Measurements from ENCODE around the gene GNG12. TPM values are rescaled to one million over a fixed set of nuclear protein-coding genes. Genes with fewer than 3 reads are reported as not detected.

GNG12 gene
- total RNA-seq, 1 experiment from 2014 or later: 117 TPM

- Mint-ChIP-seq H3K27me3 (ENCODE audit: insufficient read depth, unreplicated experiment) (no peaks in the 10 kb centered on the region), H3K27ac (ENCODE audit: low read depth, unreplicated experiment) (no peak overlapping the region), H3K4me1 (ENCODE audit: insufficient read depth, unreplicated experiment) (peaks cover 29% of the 10 kb centered on the region), H3K36me3 (ENCODE audit: insufficient read depth, unreplicated experiment) (no peaks in the 10 kb centered on the region), H3K4me3 (ENCODE audit: unreplicated experiment) (no peak overlapping the region), H3K9me3 (ENCODE audit: unreplicated experiment) (no peaks in the 10 kb centered on the region)
- DNase-seq (ENCODE audit: unreplicated experiment): peak; percentile 97
- no TSS peak for BruUV-seq (replicated peaks)
- intact Hi-C loops (cut with micrococcal nuclease): loop anchor here (1.0 to 5.0 kb wide), 4 partner anchors 84 to 722 kb away; no protein-coding TSS in a partner anchor
- TF ChIP-seq CTCF (IDR thresholded peaks at IDR 0.05; ENCODE audit: unreplicated experiment): no peak
- CTCF ChIA-PET: interaction anchor here (0.5 to 10.6 kb wide), 37 partner anchors 9 to 1347 kb away, joined by 3 to 121 read pairs (median 3); partner anchors contain the start of gene GNG12
- POLR2A ChIA-PET: interaction anchor here (1.1 to 1.7 kb wide), 7 partner anchors 10 to 371 kb away, joined by 3 to 6 read pairs (median 4); partner anchors contain the start of gene GNG12
These were observed 17.4 kb upstream of the GNG12 start for GRCh38 chr1:67850611-67851075.

- no TSS peak for BruUV-seq (replicated peaks)
- H3K27ac Mint-ChIP-seq (ENCODE audit: low read depth, unreplicated experiment): peak overlapping the region; percentile 23
- POLR2A ChIA-PET: interaction anchor here (0.8 to 1.7 kb wide), 8 partner anchors 10 to 371 kb away, joined by 3 to 6 read pairs (median 4); partner anchors contain the start of gene GNG12
- intact Hi-C loops (cut with micrococcal nuclease): loop anchor here (1.0 to 5.0 kb wide), 4 partner anchors 84 to 722 kb away; no protein-coding TSS in a partner anchor
- no peaks in the 10 kb centered on the region for H3K36me3 Mint-ChIP-seq (ENCODE audit: insufficient read depth, unreplicated experiment)
- H3K27me3 Mint-ChIP-seq (ENCODE audit: insufficient read depth, unreplicated experiment): no peaks in the 10 kb centered on the region
- no peaks in the 10 kb centered on the region for H3K9me3 Mint-ChIP-seq (ENCODE audit: unreplicated experiment)
- TF ChIP-seq CTCF (IDR thresholded peaks at IDR 0.05; ENCODE audit: unreplicated experiment): peak; percentile 49
- DNase-seq (ENCODE audit: unreplicated experiment): peak; percentile 49
- H3K4me1 Mint-ChIP-seq (ENCODE audit: insufficient read depth, unreplicated experiment): peaks cover 29% of the 10 kb centered on the region
- no peak overlapping the region for H3K4me3 Mint-ChIP-seq (ENCODE audit: unreplicated experiment)
- CTCF ChIA-PET: interaction anchor here (0.5 to 10.6 kb wide), 34 partner anchors 10 to 595 kb away, joined by 3 to 121 read pairs (median 4); partner anchors contain the start of gene GNG12
These were observed 16.9 kb upstream of the GNG12 start for GRCh38 chr1:67850151-67850551.

GRCh38 chr1:67847466-67847865, 14.2 kb upstream of the GNG12 start:
- intact Hi-C loops (cut with micrococcal nuclease): no loop called here
- no peak for DNase-seq (ENCODE audit: unreplicated experiment)
- no peak for TF ChIP-seq CTCF (IDR thresholded peaks at IDR 0.05; ENCODE audit: unreplicated experiment)
- Mint-ChIP-seq H3K9me3 (ENCODE audit: unreplicated experiment) (no peaks in the 10 kb centered on the region), H3K27ac (ENCODE audit: low read depth, unreplicated experiment) (no peak overlapping the region), H3K27me3 (ENCODE audit: insufficient read depth, unreplicated experiment) (no peaks in the 10 kb centered on the region), H3K36me3 (ENCODE audit: insufficient read depth, unreplicated experiment) (no peaks in the 10 kb centered on the region), H3K4me1 (ENCODE audit: insufficient read depth, unreplicated experiment) (peaks cover 29% of the 10 kb centered on the region), H3K4me3 (ENCODE audit: unreplicated experiment) (no peak overlapping the region)
- ChIA-PET CTCF (interaction anchor here (0.7 to 6.5 kb wide), 5 partner anchors 81 to 495 kb away, joined by 4 to 74 read pairs (median 4); no protein-coding TSS in a partner anchor), POLR2A (interaction anchor here (0.7 to 2.9 kb wide), 5 partner anchors 8 to 447 kb away, joined by 3 to 12 read pairs (median 4); no protein-coding TSS in a partner anchor)
- BruUV-seq (replicated peaks): no TSS peak

- TF ChIP-seq CTCF (IDR thresholded peaks at IDR 0.05; ENCODE audit: unreplicated experiment): no peak
- DNase-seq (ENCODE audit: unreplicated experiment): no peak
- H3K4me1 Mint-ChIP-seq (ENCODE audit: insufficient read depth, unreplicated experiment): peaks cover 29% of the 10 kb centered on the region
- CTCF ChIA-PET: interaction anchor here (0.6 to 6.5 kb wide), 12 partner anchors 15 to 496 kb away, joined by 3 to 74 read pairs (median 4); no protein-coding TSS in a partner anchor
- POLR2A ChIA-PET: interaction anchor here (1.5 to 2.9 kb wide), 3 partner anchors 7 to 12 kb away, joined by 3 to 12 read pairs (median 12); no protein-coding TSS in a partner anchor
- H3K36me3 Mint-ChIP-seq (ENCODE audit: insufficient read depth, unreplicated experiment): no peaks in the 10 kb centered on the region
- no peaks in the 10 kb centered on the region for H3K27me3 Mint-ChIP-seq (ENCODE audit: insufficient read depth, unreplicated experiment)
- H3K27ac Mint-ChIP-seq (ENCODE audit: low read depth, unreplicated experiment): no peak overlapping the region
- no peak overlapping the region for H3K4me3 Mint-ChIP-seq (ENCODE audit: unreplicated experiment)
- BruUV-seq (replicated peaks): no TSS peak
- H3K9me3 Mint-ChIP-seq (ENCODE audit: unreplicated experiment): no peaks in the 10 kb centered on the region
- intact Hi-C loops (cut with micrococcal nuclease): no loop called here
These were observed 13.3 kb upstream of the GNG12 start for GRCh38 chr1:67846538-67846937.

All from MCF 10A (cell line).